Measurements from ENCODE around the gene EVI5.
"Not testable (repeated sequence)": the region's sequence is repeated elsewhere in the genome, so short reads cannot be mapped to it uniquely, and the experiment has no call there.

Gene EVI5

DNA sequence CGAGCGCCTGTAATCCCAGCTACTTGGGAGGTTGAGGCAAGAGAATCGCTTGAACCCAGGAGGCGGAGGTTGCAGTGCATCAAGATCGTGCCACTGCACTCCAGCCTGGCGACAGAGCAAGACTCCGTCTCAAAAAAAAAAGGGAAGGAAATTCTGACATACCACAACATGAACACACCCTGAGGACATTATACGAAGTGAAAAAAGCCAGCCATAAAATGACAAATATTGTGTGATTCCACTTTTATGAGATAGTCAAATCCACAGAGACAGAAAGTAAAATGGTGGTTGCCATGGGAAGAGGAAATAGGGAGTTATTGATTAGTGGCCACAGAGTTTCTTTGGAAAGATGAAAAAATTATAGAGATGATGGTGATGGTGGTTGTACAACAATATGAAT is 41.7 kb downstream of the EVI5 start:
- DNase-seq (ENCODE audit: insufficient read length), result no peak
- TF ChIP-seq POLR2AphosphoS5 (IDR thresholded peaks at IDR 0.05; ENCODE audit: low read depth, low read length) (no peak), TAF1 (IDR thresholded peaks at IDR 0.05; ENCODE audit: borderline replicate concordance, low read depth, low read length) (no peak)
- no peak for FAIRE-seq

DNA sequence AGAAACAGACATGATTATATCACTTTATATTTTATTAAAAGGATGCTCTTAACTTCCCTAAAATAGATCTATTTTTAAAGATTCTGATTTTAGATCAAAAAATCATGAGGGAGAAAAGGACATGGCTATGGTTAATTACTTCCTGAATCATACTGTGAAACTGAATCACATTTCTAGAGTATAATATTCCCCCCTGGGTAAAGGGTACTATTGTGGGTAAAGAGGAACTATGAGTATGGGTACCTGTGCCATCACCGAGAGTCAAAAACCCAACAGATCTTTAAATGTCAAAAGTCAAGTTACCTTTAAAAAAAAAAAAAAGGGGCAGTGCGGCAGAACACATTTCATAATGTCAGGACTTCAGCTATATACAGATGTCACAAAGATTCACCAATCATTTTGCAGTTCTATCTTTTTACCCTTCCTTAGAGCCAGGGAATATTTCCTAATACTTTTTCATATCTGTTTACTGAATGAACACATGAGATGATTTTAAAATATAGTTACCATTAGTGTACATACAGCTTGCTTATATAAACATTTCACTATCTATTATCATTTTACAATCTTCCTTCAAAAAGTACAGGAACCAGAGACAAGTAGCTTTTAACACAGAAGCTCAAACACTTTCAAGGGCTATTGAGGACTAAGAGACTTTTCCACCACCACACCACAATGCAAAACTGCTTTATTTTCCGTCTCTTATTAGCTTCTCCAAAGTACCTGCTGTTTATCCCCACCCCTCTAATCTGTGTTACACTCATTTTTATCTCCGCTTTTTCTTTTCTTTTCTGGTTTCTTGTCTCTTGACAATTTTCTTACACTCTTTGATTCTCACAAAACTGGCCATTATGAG is 45.0 kb downstream of the EVI5 start:
- no peak for TF ChIP-seq POLR2AphosphoS5 (IDR thresholded peaks at IDR 0.05; ENCODE audit: low read depth, low read length)
- no peak for TF ChIP-seq POLR2A (IDR thresholded peaks at IDR 0.05; ENCODE audit: low read depth, low read length)
- TF ChIP-seq TAF1 (IDR thresholded peaks at IDR 0.05; ENCODE audit: borderline replicate concordance, low read depth, low read length), result no peak
- FAIRE-seq (no peak), DNase-seq (ENCODE audit: insufficient read length) (no peak)

DNA sequence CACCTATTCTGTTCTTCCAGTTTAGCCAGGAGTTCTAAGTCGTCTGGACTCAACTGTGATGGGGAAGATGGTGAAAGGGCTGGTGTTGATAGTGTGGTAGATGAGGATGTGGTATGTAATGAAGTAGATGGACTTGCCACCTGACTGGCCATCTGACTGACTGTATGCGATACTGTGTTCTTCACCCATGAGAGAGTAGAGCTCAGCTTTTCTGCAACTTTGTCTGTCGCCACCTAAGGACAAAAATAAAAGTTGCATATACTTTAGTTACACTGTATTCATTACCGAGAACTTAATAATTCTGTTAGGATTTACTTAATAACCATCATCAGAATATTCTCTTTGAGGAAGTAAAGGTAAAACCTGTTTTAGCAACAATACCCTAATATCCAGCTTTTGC is 48.5 kb downstream of the EVI5 start:
- TF ChIP-seq TAF1 (IDR thresholded peaks at IDR 0.05; ENCODE audit: borderline replicate concordance, low read depth, low read length), result no peak
- FAIRE-seq (peak; percentile 62), DNase-seq (ENCODE audit: insufficient read length) (no peak)

DNA sequence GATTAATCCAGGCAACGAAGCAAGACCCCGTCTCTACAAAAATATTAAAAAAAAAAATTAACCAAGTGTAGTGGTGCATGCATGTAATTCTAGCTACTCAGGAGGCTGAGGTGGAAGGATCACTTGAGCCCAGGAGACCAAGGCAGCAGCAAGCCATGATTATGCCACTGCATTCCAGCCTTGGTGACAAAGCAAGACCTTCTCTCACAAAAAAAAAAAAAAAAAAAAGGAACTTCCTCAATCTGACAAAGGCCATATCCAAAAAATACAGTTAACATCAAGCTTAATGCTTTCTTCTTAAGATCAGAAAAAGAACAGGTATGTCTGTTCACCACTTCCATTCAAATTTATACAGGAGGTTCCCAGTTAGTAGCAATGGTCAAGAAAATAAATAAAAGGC is 54.4 kb downstream of the EVI5 start:
- DNase-seq (ENCODE audit: insufficient read length) (no peak), FAIRE-seq (no peak)
- no peak for TF ChIP-seq POLR2A (IDR thresholded peaks at IDR 0.05; ENCODE audit: low read depth, low read length)
- TF ChIP-seq POLR2AphosphoS5 (IDR thresholded peaks at IDR 0.05; ENCODE audit: low read depth, low read length), result no peak
- TF ChIP-seq TAF1 (IDR thresholded peaks at IDR 0.05; ENCODE audit: borderline replicate concordance, low read depth, low read length), result no peak

DNA sequence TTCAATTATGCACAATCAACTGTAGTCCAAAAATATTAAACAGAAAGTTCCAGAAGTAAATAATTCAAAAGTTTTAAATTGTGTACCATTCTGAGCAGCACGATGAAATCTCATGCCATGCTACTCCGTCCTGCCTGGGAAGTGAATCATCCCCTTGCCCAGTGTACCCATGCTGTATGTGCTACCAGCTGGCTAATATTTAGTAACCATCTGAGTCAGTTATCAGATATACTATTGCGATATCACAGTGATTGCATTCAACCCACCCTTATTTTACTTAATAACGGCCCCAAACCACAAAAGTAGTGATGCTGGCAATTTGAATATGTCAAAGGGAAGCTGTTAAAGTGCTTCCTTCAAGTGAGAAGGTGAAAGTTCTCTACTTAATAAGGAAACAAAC is 56.2 kb downstream of the EVI5 start:
- FAIRE-seq, result no peak
- no peak for DNase-seq (ENCODE audit: insufficient read length)
- TF ChIP-seq POLR2A (IDR thresholded peaks at IDR 0.05; ENCODE audit: low read depth, low read length) (no peak), POLR2AphosphoS5 (IDR thresholded peaks at IDR 0.05; ENCODE audit: low read depth, low read length) (no peak), TAF1 (IDR thresholded peaks at IDR 0.05; ENCODE audit: borderline replicate concordance, low read depth, low read length) (no peak)

DNA sequence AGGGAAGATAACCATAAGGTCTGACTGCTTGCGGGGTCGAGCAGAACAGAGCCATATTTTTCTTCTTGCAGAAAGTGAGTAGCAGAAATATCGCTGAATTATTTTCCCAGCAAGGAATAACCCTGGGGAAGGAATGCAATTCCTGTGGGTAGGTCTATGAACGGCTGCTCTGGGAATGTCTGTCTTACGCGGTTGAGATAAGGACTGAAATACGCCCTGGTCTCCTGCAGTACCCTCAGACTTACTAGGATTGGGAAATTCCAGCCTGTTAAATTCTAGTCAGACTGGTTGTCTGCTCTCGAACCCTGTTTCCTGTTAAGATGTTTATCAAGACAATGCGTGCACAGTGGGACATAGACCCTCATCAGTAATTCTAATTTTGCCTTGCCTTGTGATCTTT is 61.2 kb downstream of the EVI5 start:
- not testable (repeated sequence) for DNase-seq (ENCODE audit: insufficient read length); FAIRE-seq

DNA sequence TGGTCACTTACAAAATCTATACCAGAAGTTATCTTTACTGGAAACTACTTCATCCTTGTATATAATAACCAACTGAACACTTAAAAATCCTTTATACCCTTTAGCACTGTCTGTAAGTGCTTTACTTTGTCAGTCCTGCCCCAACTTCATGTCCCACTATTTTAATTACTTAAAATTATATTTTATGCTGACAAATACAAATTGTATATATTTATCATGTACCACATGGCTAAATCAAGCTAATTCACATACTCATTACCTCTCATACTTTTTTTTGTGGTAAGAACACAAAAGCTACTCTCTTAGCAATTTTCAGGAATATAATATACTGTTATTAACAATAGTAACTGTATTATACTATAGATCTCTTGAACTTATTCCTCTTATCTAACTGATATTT is 63.0 kb downstream of the EVI5 start:
- DNase-seq (ENCODE audit: insufficient read length), result no peak
- FAIRE-seq, result no peak
- TF ChIP-seq POLR2A (IDR thresholded peaks at IDR 0.05; ENCODE audit: low read depth, low read length), result no peak
- no peak for TF ChIP-seq TAF1 (IDR thresholded peaks at IDR 0.05; ENCODE audit: borderline replicate concordance, low read depth, low read length)

DNA sequence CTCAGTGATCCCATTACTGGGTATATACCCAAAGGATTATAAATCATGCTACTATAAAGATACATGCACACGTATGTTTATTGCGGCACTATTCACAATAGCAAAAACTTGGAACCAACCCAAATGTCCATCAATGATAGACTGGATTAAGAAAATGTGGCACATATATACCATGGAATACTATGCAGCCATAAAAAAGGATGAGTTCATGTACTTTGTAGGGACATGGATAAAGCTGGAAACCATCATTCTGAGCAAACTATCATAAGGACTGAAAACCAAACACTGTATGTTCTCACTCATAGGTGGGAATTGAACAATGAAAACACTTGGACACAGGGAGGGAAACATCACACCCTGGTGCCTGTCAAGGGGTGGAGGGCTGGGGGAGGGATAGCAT is 63.8 kb downstream of the EVI5 start:
- not testable (repeated sequence) for FAIRE-seq; DNase-seq (ENCODE audit: insufficient read length)

DNA sequence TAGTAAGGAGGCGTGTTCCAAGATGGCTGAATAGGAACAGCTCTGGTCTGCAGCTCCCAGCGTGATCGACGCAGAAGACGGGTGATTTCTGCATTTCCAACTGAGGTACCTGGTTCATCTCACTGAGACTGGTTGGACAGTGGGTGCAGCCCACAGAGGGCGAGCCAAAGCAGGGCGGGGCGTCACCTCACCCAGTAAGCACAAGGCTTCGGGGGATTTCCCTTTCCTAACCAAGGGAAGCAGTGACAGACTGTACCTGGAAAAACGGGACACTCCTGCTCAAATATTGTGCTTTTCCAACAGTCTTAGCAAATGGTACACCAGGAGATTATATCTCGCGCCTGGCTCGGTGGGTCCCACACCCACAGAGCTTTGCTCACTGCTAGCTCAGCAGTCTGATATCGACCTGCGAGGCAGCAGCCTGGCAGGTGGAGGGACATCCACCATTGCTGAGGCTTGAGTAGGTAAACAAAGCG is 69.4 kb downstream of the EVI5 start:
- DNase-seq (ENCODE audit: insufficient read length); FAIRE-seq: not testable (repeated sequence)

DNA sequence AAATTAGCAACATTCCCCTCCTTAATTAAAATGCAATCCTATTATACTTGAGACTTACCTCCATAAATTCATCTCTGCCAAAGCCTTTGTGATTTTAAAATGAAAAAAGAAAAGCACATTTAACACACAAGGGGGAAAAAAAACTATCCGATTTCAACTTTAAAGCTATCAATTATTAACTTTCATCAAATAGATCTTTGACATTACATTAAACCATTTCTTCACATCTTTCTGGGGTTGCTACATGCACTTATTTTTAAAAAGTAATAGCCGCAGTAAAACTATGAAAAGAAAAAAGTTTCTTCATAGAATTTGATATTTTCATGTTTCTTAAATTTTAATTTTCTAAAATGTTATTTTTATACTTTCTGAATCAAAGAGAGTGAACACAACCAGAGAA is 71.0 kb downstream of the EVI5 start:
- TF ChIP-seq TAF1 (IDR thresholded peaks at IDR 0.05; ENCODE audit: borderline replicate concordance, low read depth, low read length) (no peak), POLR2AphosphoS5 (IDR thresholded peaks at IDR 0.05; ENCODE audit: low read depth, low read length) (no peak), POLR2A (IDR thresholded peaks at IDR 0.05; ENCODE audit: low read depth, low read length) (no peak)
- FAIRE-seq (no peak), DNase-seq (ENCODE audit: insufficient read length) (no peak)

DNA sequence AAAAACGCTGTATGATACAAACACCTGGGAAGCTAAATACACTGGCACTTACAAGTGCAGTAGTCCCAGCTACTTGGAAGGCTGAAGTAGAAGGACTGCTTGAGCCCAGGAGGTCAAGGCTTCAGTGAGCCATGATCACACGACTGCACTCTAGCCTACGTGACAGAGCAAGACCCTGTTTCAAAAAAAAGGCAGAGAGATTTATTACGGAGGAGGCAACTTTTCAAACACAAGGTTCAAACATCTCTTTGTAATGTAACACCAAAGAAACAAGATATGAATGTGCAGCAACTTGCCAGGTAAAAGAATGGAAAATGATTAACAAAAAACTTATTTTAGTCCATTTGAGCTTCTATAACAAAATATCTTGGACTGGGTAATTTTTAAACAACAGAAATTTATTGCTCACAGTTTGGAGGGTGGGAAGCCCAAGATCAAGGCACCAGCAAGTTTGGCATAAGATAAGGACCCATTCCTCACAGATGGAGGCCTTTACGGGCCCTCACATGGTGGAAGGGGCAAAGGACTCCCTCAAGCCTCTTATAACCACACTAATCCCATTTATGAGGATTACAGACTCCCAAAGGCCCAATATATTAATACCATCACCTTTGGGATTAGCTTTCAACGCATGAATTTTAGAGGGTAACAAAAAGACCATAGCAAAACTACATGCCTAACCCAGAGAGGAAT is 73.3 kb downstream of the EVI5 start:
- FAIRE-seq, result no peak
- TF ChIP-seq POLR2AphosphoS5 (IDR thresholded peaks at IDR 0.05; ENCODE audit: low read depth, low read length) (no peak), POLR2A (IDR thresholded peaks at IDR 0.05; ENCODE audit: low read depth, low read length) (no peak), TAF1 (IDR thresholded peaks at IDR 0.05; ENCODE audit: borderline replicate concordance, low read depth, low read length) (no peak)
- no peak for DNase-seq (ENCODE audit: insufficient read length)

DNA sequence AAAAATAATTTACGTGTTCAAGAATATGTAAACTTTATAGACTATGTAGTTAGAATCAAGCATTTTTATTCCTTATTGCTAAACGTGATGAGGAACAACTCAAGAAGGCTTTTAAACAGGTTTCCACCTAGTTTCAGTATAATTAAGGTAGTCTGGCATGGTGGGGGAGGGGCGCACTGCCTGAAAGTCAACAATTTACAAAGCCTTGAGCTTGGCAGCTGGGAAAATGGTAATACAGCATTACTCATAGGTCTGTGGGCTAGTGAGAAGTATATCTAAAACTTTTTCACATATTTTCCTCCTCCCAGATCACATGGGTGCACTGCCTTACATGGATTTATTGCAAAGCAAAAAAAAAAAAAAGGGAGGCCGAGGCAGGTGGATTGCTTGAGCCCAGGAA is 75.2 kb downstream of the EVI5 start:
- FAIRE-seq, result no peak
- DNase-seq (ENCODE audit: insufficient read length), result no peak
- TF ChIP-seq POLR2AphosphoS5 (IDR thresholded peaks at IDR 0.05; ENCODE audit: low read depth, low read length), result no peak
- TF ChIP-seq TAF1 (IDR thresholded peaks at IDR 0.05; ENCODE audit: borderline replicate concordance, low read depth, low read length), result no peak

DNA sequence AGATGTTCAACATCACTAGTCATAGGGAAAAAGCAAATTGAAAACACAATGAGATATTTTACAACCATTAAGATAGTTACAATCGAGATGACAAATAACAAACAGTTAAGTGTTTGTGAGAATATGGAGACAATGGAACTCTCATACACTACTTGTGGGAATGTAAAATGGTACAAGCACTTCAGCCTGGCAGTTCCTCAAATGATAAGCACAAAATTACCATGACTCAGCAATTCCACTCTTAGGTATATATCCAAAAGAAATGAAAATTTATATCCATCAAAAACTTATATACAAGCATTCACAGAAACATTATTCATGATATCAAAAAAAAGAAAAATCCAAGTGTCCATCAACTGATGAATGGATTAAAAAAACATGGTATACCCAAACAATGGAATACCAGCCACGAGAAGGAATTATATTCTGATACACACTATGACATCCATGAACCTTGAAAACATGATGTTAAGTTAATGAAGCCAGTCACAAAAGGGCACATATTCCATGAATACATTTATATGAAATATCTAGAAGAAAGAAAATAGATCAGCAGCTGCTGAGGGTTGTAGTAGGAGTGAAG is 76.4 kb downstream of the EVI5 start:
- no peak for DNase-seq (ENCODE audit: insufficient read length)
- no peak for FAIRE-seq
- no peak for TF ChIP-seq TAF1 (IDR thresholded peaks at IDR 0.05; ENCODE audit: borderline replicate concordance, low read depth, low read length)
- TF ChIP-seq POLR2A (IDR thresholded peaks at IDR 0.05; ENCODE audit: low read depth, low read length), result no peak
- TF ChIP-seq POLR2AphosphoS5 (IDR thresholded peaks at IDR 0.05; ENCODE audit: low read depth, low read length), result no peak
